Esophagus muscularis mucosa (tissue), 4 donors: ENCODE data around the gene ZFYVE27.

ENCODE experiments used
- EP300 ChIP-seq: sonication (generic); formaldehyde crosslinking; IDR thresholded peaks from one replicate; pipeline ENCODE4 v1.6.1; 2017; ENCODE audit warnings: antibody characterized with exemption
- POLR2A ChIP-seq: fragments of 450-650 bp; IDR thresholded peaks from one replicate; pipeline ENCODE4 v1.6.1; 2017; ENCODE audit warnings: antibody characterized with exemption, moderate library complexity, mild to moderate bottlenecking, low read depth
- POLR2AphosphoS5 ChIP-seq, 2 donors: sonication (generic); formaldehyde crosslinking; IDR thresholded peaks; one replicate each; pipeline ENCODE4 v1.6.1; 2017; ENCODE audit warnings: antibody characterized with exemption in 2 of 2
- TF ChIP-seq, protein P1 (sequence below), 3 experiments: fragments of 200-600 bp in 2 of 3; fragments of 450-650 bp in 1 of 3; sonication (generic) in 2 of 3; IDR thresholded peaks; one replicate each; pipeline ENCODE4 v1.5.1; 2017 to 2019; ENCODE audit warnings: antibody characterized with exemption in 3 of 3, mild to moderate bottlenecking in 2 of 3, moderate library complexity in 1 of 3

DNA sequence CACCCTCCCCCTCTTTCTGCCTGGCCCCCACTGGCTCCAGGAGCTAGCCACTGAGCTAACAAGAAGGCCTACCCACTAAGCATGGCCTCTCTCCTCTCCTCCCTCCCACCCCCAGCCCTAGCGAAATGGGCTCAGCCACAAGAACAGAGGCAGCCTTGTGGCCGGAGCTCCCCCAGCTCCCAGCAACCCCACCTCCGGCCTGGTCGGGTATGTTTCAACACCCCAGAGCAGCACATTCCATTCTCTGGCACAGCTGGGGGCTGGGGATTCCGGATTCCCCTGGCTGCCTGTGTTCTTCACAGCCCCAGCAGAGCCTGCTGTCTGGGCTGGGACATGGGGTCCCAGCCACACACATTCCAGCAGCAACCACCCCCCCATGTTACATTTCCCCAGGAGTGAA lies 25.9 kb downstream of the ZFYVE27 start:
- TF ChIP-seq, protein P1, sequence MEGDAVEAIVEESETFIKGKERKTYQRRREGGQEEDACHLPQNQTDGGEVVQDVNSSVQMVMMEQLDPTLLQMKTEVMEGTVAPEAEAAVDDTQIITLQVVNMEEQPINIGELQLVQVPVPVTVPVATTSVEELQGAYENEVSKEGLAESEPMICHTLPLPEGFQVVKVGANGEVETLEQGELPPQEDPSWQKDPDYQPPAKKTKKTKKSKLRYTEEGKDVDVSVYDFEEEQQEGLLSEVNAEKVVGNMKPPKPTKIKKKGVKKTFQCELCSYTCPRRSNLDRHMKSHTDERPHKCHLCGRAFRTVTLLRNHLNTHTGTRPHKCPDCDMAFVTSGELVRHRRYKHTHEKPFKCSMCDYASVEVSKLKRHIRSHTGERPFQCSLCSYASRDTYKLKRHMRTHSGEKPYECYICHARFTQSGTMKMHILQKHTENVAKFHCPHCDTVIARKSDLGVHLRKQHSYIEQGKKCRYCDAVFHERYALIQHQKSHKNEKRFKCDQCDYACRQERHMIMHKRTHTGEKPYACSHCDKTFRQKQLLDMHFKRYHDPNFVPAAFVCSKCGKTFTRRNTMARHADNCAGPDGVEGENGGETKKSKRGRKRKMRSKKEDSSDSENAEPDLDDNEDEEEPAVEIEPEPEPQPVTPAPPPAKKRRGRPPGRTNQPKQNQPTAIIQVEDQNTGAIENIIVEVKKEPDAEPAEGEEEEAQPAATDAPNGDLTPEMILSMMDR (IDR thresholded peaks at IDR 0.05) = no peak
- no peak for TF ChIP-seq POLR2AphosphoS5 (IDR thresholded peaks at IDR 0.05)
- TF ChIP-seq POLR2A = no peak
- TF ChIP-seq EP300 = no peak
